GM19468 (cell line): ENCODE data around the gene STK32C.
"Not testable (repeated sequence)": the region's sequence is repeated elsewhere in the genome, so short reads cannot be mapped to it uniquely, and the experiment has no call there.

Source experiments
- ATAC-seq: cut with Tn5 transposase; IDR thresholded peaks from one replicate; pipeline ENCODE4 v1.9.1; 2021; ENCODE audit warnings: mild to moderate bottlenecking, moderate library complexity, moderate number of reproducible peaks; ENCODE audit not compliant: unreplicated experiment; ENCODE audit errors: extremely low read depth

STK32C gene

DNA sequence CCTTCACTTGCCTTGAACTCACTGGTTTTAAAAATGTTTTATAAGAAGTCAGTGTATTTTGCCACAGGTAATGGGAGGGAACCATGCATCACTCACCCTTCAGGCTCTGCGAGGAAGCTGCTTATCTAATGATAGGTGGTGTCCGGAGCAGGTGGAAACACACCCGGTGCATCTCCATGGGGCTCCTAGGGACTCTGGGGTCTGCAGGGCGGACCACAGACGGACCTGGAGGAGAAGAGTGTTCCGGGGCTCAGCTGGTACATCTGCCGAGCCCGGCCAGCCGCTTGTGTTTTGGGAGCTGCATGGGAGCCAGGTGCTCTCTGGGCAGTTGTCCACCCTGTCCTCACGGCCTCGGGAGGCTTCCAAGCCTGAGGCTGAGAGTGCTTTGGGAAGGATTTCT, 31.5 kb upstream of the STK32C start:
- ATAC-seq, result no peak

DNA sequence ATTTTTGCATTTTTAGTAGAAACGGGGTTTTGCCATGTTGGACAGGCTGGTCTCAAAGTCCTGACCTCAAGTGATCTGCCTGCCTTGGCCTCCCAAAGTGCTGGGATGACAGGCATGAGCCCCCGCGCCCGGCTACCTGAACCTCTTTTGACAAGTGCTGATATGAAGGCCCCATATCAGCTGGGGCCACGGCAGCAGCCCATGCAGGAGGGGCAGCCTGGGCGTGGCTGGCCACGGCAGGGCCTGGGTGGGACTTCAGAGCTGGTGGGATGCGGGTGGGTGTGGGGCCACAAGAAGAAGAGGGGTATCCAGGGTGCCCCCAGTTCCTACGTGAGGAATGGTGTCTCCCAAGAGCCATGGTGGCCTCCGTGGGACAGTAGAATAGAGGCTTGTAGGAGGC, 31.1 kb upstream of the STK32C start:
- ATAC-seq, result no peak

DNA sequence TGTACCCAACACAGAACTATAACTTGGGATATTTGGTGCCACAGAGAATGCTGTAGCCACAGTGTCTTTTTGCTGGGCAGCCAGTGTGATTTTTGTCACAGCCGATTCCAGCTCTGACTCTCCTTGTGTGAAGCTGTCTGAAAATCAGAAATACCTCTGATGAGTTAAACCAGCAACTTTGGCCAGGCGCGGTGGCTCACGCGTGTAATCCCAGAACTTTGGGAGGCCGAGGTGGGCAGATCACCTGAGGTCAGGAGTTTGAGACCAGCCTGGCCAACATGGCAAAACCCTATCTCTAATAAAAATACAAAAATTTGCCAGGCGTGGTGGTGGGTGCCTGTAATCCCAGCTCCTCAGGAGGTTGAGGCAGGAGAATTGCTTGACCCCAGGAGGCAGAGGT, 30.1 kb upstream of the STK32C start:
- ATAC-seq, result not testable (repeated sequence)

DNA sequence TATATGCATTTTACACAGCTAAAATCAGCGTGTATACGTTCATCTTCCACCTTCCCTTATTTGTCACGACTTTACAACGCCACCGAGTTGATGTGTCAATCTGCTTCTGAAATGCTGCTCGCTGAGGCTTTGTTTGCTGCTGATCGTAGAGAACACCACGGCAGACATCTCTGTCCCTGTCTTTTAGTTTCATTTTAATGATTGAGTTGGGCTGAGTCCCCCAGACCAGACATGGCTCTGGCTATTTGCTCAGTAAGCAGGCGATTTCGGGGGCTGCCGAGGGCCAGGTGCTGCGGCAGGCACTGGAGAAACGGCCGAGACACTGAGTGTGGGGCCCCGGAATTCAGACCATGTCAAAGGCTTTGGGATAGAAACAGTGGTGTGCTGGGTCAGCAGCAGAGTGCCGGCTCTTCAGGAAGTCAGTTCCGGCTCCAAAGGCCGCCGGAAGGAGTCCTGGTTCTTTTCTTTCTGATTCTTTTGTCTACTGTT, 29.2 kb upstream of the STK32C start:
- no peak for ATAC-seq

DNA sequence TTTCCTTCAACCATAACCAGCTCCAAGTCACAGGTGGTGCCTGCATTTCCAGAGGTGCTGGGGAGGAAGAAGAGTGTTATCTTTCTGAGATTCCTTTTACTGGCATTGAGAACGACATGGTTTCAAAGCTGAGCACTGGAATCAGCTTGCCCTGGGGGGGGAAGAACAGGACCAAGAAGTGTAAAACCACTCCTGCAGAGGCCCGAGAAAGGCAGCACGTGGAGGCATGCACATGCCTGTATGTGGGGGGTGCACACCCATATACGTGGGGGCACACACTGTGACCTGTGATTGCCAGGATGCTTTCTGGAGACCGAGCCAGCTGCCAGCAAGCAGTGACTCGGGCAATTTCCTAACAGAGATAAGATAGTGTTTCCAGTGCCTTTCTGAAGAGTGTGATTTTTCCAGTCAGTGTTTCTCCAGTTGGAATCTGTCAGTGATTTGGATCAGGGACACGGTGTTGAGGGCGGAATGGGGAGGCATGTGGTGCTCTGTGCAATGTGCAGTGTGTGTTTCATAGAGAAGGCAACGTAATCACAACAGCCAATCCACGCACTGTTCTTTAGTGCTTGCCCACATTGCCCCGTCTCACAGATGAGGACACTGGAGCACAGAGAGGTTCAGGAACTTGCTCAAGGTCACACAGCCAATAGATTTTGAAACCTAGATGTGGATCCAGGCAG, 28.5 kb upstream of the STK32C start:
- no peak for ATAC-seq

DNA sequence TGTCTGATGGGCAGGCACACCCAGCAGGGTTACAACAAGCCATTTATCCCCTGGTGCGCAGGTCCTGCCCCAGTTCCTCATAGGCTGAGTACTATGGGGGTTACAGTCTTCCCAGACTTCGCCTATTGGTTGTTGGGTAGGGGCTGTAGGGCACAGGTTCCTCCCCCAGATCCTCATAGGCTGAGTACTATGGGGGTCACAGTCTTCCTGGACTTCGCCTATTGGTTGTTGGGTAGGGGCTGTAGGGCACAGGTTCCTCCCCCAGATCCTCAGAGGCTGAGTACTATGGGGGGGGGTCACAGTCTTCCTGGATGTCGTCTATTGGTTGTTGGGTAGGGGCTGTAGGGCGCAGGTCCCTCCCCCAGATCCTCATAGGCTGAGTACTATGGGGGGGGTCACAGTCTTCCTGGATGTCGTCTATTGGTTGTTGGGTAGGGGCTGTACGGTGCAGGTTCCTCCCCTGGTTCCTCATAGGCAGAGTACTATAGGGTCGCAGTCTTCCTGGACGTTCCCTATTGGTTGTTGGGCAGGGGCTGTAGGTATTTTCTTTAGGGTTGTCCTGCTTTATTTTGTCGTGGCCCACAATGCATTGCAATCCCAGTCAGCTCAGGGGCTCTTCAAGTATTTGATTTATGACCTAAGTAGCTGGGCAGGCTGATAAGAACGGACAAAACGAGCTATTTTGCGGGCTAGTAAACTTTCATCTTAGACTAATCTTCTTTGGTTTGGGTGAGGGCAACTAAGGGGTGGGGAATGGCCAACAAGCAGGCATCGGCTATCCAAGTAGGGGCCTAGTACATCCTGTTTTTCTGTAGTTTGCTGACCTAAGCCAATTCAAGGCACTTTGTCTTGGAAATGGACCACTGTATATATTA, 27.7 kb upstream of the STK32C start:
- no peak for ATAC-seq

DNA sequence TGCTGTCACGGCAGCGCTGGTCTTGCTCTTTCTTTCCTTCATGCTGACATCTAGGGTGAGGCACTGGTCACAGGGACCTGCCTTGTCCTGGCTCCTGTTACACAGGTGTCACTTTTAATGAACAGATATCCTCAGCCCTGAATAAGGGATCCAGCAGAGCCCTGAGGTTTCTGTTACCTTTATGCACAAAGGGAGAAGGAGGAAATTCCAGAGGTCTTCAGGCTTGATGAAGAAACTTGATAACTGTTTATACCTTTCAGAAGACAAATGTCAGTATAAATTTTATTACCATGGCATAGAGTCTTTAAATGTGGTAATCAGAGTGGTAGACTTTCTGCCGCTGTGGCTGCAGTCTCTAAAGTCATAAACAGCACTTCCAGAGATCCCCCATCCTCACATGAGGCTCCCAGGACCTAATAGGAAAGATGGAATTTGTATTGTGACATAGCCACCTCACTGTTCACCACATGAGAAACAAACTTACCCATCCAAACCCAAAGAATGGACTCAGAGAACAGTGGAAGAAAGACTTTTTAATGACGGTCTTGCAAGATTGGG, 27.0 kb upstream of the STK32C start:
- ATAC-seq, result no peak

DNA sequence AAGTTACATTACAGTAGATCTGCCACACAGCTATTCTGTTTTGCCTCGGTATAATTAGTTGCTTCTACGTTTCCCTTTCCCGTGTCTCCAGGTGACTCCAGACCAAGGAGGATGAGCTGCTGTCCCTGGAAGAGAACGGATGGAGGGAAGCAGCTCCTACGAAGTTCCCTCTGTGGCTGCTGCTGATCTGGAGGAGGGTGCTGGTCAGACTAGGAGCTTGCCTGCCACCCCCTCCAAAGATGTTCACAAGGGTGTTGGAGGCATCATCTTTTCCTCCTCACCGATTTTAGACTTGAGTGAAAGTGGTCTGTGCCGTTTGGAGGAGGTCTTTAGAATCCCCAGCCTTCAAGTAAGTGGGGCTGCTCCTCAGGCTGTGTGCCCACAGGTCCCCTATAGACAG, 25.6 kb upstream of the STK32C start:
- ATAC-seq, result no peak

DNA sequence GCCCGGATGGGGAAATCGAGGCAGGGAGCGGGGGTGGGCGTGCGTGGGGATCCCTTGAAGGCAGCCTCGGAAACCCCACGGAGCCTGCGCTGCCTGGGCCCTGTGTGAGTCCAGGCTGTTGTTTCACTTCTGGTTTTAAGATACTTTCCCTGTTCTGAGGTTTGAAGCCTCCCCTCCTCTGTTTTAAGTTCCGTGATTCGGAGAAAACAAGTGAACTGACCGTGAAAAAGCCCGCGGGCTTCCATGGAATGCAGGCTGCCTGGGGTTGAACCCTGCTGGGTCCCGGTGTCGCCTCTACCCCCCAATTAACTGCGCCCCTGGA, 24.6 kb upstream of the STK32C start:
- ATAC-seq, result peak; percentile 22

DNA sequence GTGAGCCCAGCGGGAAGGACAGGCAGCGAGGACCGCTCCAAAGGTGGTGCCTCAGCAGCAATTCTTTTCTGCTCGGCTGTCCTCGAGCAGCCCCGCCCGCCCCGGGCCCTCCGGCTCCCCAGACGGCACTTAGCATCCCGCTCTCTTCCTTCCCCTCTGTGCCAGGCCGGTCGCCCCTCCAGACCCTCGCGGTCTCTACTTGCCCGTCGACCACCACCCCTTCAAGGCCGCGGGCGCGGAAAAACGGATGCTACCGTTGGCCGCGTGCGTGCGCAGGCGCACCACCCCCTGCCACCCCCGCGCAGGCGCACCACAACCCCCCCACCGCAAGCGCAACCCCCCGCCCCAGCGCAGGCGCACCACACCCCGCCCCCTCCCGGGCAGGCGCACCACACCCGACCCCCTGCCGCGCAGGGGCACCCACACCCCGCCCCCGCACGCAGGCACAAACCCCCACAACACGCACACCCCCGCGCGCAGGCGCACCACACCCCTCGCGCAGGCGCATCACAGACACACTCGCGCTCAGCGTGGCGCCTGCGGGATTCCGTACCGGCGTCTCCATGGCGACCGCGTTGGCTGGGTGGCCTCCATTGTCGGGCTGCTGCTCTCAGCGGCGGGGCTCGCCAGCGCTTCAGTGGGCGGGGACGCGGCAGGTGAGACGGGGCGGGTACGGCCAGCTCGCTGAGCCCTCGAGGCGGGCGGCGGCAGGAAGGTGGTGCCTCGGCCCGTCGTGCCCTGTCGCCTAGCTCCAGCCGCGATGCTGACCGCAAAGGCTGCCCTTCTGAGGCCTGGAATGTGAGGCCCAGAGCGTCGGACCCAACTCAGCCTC, 24.1 kb upstream of the STK32C start, which contains the start of gene LRRC27:
Gene LRRC27, plus strand, starts transcription at position 593 of the 832 bp plus-strand sequence. CDS start 1,332 bp downstream, outside the sequence.
- peak; percentile 76 for ATAC-seq

DNA sequence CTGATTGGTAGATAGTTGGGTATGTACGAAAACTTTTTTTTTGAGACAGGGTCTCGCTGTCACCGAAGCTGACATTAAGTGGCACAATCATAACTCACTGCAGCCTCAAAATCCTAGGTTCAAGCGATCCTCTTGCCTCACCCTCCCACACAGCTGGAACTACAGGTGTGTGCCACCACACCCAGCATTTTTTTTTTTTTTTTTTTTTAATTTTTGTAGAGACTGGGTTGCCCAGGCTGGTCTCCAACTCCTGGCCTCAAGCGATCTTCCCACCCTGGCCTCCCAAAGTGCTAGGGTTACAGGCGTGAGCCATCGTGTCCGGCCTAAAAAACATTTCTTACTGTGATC, 22.7 kb upstream of the STK32C start:
- ATAC-seq, result no peak

DNA sequence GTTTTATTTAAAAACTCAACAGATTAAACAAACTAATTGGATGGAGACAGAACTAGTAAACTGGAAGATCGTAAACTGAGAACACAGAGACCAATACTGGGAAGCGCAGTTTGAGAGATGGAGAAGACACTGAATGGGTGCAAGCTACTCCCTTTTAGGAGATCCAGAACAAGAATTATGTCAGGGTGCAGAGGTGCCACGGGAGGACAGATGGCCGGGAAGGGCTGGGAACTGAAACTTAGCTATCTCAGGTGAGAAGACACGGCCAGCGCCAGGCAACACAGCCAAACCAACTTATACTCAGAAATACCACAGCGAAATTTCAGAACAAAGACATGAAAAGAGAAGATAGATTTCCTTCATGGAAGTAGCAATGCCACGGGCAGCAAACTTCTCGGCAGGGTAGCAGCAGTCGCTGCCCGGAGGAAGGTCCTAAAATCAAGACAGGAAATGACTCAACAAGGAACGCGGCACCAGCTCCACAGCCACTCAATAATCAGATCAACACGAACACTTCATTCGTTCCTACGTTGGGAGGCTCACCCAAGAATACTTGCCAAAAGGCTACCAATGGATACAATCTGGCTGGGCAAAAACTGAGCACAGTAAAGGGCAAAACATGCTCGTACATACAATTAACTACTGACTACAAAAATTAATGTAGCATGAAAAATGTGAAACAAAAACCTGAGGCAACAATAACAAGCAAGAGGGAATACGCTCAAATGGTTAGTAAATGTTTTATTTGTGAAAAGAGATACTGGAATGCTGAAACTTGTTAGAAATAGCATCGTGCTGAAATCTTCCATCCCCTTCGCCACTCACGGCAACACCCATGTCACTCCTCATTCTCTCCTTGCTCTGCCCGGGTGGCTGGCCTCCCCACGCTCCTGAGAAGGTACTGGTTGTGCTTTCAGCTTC, 22.1 kb upstream of the STK32C start:
- ATAC-seq, result no peak

DNA sequence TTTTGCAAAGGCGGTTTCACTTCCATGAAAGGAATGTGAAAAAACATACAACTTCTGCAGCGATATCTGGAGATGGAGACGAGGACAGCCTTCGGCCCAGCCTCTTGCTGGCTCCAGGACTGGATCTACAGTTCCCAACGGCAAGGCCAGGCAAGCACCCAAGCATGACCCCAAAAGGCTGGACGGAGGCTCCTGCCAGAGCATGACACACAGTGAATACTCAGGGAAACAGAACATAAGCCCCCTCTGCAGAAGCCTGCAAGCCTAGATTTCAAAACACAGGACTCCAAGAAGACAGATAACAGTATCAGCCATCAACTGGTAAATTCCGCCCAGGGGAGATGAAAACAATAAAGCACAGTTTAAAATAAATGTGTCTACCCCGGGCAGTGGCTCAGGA, 21.0 kb upstream of the STK32C start:
- no peak for ATAC-seq

DNA sequence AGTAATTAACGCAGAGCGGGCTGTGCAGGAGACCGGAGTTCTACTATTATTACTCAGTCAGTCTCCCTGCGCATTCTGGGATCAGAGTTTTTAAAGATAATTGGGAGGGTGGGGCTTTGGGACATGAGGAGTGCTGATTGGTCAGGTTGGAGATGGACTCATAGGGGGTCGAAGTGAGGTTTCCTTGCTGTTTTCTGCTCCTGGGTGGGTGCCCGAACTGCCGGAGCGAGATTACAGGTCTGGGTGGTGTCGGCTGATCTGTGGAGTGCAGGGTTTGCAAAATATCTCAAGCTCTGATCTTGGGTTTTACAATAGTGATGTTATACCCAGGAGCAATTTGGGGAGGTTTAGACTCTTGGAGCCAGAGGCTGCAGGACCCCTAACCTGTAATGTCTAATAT, 20.4 kb upstream of the STK32C start:
- no peak for ATAC-seq

DNA sequence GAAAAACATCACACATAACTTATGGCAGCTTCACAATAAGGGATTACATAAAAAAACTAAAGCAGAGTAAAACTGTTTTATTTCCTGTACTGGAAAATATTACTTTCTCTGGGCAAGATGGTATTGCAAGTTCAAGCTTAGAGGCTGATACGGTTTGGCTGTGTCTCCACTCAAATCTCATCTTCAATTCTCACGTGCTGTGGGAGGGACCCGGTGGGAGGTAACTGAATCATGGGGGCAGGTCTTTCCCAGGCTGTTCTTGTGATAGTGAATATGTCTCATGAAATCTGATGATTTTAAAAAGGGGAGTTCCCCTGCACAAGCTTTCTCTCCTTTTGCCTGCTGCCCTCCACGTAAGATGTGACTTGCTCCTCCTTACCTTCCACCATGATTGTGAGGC, 19.2 kb upstream of the STK32C start:
- no peak for ATAC-seq

DNA sequence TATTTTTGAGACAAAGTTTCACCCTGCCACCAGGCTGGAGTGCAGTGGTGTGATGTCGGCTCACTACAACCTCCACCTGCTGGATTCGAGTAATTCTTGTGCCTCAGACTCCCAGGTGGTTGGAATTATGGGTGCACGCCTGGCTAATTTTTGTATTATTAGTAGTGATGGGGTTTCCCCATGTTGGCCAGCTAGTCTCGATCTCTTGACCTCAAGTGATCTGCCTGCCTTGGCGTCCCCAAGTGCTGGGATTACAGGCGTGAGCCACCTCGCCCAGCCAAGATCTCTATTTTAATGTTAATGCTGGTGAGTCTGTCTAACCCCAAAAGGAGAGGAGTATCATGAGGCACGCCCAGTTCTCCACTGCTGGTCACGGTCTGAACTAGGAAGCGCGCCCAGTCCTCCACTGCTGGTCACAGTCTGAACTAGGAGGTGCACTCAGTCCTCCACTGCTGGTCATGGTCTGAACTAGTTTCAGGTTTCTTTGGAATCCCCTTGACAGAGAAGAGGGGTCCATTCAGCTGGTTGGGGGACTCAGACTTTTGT, 18.7 kb upstream of the STK32C start:
- ATAC-seq, result no peak

DNA sequence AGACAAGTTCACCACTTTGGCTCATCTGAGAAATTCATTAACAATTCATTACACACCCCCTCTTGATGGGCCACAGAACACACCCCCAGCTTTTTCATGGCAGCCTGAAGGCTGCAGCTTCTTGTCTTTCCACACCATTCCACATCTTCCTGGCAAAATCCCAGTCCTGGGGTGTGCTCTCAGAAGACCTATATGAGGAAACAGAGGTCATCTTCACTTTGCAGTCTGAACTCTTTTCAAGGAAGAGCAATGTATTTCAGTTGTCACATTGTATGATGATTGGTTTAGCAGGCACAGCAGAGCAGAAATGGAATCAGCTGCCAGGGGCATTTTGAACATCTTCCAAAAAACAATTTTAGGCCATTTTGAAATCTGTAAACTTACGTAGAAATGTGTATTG, 16.4 kb upstream of the STK32C start:
- ATAC-seq, result no peak

DNA sequence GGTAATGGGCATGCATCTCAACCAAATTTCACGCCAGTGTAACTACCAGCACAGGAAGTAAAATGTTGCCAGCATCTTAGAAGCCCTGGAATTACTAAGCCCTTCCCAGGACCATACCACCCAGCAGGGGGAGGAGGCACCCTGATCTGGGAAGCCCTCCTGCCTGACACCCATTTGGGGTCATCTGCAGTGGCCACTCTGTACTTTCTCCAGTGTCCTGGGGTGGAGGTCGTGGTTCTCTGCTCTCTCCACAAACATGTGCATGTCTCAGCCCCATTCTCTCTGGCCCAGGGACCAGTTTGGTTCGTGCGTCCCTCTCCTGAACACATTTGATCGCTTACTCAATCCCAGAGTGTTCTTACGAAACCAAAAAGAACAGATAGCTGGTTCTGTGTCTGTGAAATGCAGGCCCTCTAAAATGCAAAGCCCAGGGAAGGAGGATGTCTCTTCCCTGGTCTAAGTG, 14.9 kb upstream of the STK32C start:
- no peak for ATAC-seq

DNA sequence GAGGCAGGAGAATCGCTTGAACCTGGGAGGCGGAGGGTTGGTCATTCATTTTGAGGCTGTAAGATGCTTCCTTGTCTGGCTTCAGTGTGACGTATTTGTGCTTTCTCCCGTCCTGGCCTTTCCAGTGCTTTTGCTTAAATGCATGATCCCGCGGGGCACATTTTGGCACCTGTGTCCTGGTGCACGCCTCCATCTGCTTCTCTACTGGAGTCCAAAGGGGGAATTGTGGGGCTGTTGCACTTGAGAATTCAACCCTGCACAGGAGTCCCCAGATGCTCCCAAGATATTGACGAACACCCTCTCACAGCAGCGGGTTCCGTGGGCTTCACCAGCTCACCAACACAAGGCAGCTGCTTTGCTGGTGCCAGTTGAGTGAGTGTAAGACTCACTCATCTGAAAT, 14.0 kb upstream of the STK32C start:
- no peak for ATAC-seq
